GM10266 (cell line): Measurements from ENCODE around the gene MSH3.

ENCODE experiments used
- DNase-seq: peaks from one replicate; pipeline ENCODE4 v3.0.0; 2012; ENCODE audit errors: extremely low spot score
- CTCF ChIP-seq: IDR thresholded peaks from 2 replicates; pipeline ENCODE4 v1.5.1; 2012; ENCODE audit warnings: mild to moderate bottlenecking, low read depth; ENCODE audit not compliant: control insufficient read depth, insufficient read depth; ENCODE audit errors: missing control alignments

Gene MSH3

DNA sequence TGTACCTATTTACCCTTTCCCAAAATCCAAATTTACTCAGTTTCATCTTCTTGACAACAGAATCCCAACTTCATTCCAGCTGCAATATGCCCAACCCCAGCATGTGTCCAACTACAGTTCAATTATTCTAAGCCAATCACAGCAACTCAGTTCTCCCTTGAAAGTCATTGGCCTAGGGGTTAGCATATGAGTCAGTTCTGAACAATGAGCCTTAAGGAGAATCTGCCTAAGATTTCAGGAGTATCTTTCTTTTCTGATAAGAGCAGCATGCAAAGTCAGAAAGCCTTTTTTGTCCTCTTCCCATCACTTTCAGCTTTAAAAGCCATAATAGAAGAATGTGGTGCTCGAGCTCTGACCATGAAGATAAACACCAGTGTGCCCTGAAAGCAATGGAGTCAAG is 261.3 kb downstream of the MSH3 start:
- no peak for TF ChIP-seq CTCF
- DNase-seq: no peak

DNA sequence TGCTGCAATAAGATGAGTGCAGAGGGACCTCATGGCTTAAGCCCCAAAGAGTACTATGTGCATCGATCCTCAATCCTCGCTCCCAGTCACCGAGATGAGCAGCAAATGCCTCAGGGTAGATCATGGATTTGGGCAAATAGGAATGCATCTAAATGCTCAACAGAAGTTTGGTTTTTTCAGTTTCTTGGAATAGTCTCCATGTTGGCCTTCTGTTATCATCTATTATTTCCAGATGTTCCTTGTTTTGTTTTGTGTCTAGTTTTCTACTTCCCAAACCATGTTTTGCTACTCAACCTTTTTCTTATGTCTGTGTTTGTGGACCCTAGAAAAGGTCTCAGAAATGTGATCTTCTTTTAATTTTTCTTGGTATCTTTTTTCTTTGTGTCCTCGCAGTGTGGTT is 262.2 kb downstream of the MSH3 start:
- DNase-seq: no peak
- TF ChIP-seq CTCF: no peak

DNA sequence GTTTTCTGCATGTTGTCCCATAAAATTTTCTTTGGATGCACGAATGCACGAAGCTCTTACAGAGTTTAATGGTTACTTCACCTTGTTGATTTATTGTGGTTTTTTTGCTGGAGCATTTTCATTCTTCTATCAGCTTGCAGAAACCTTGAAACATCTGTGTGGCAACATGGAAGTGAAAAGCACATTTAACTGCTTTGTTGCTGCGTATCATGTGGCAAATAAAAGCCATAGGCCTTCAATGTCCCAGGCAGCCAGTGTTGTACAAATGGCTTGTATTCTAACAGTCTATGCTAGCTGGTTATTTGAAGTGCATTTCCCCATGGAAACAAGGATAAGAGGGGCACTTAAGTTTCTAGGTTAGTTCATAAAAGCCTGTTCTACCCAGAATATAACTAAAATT is 263.2 kb downstream of the MSH3 start:
- no peak for DNase-seq
- no peak for TF ChIP-seq CTCF

- TF ChIP-seq CTCF: no peak
- no peak for DNase-seq
Measured at GRCh38 chr5:80919678-80920196, 265.3 kb downstream of the MSH3 start.

- no peak for DNase-seq
- TF ChIP-seq CTCF: no peak
Measured at GRCh38 chr5:80920333-80920732, 265.9 kb downstream of the MSH3 start.

GRCh38 chr5:80921026-80921425 is 266.6 kb downstream of the MSH3 start:
- no peak for DNase-seq
- no peak for TF ChIP-seq CTCF

GRCh38 chr5:80925931-80926330 is 271.5 kb downstream of the MSH3 start:
- TF ChIP-seq CTCF: no peak

More at GRCh38 chr5:80925931-80926330, 271.5 kb downstream of the MSH3 start:
- DNase-seq: no peak
